HG02981 (cell line): ENCODE data around the gene PRMT9.

Experiments used
- ATAC-seq: cut with Tn5 transposase; IDR thresholded peaks from one replicate; pipeline ENCODE4 v1.9.1; 2021; ENCODE audit warnings: mild to moderate bottlenecking, moderate library complexity; ENCODE audit not compliant: unreplicated experiment

The PRMT9 gene

GRCh38 chr4:147683717-147684700 lies at the start of gene PRMT9:
Gene PRMT9 (minus strand): TSS chr4:147684163. CDS start chr4:147683987, 176 bp downstream.
- ATAC-seq, result peak; percentile 99

- ATAC-seq, result peak; percentile 24
Observed at GRCh38 chr4:147732518-147733235, 48.7 kb upstream of the PRMT9 start.

- peak; percentile 56 for ATAC-seq
Observed at GRCh38 chr4:147731580-147732517, 47.9 kb upstream of the PRMT9 start, which contains the start of gene ARHGAP10. Gene ARHGAP10 (plus strand): TSS chr4:147732088. CDS start chr4:147732302, 214 bp downstream.

- no peak for ATAC-seq
Observed at GRCh38 chr4:147730333-147730732, 46.4 kb upstream of the PRMT9 start.

GRCh38 chr4:147727476-147728028 lies 43.6 kb upstream of the PRMT9 start:
- no peak for ATAC-seq

- ATAC-seq, result no peak
Observed at GRCh38 chr4:147725673-147726072, 41.7 kb upstream of the PRMT9 start.

GRCh38 chr4:147724468-147725201 lies 40.7 kb upstream of the PRMT9 start:
- ATAC-seq, result no peak

- no peak for ATAC-seq
Observed at GRCh38 chr4:147723326-147723725, 39.4 kb upstream of the PRMT9 start.

GRCh38 chr4:147717878-147718277 lies 33.9 kb upstream of the PRMT9 start:
- peak; percentile 90 for ATAC-seq

- ATAC-seq, result no peak
Observed at GRCh38 chr4:147714575-147715401, 30.8 kb upstream of the PRMT9 start.

GRCh38 chr4:147709999-147710398 lies 26.0 kb upstream of the PRMT9 start:
- no peak for ATAC-seq

GRCh38 chr4:147707892-147708672 lies 24.1 kb upstream of the PRMT9 start:
- peak; percentile 63 for ATAC-seq

GRCh38 chr4:147704846-147705245 lies 20.9 kb upstream of the PRMT9 start:
- ATAC-seq, result no peak

GRCh38 chr4:147696866-147697265 lies 12.9 kb upstream of the PRMT9 start:
- no peak for ATAC-seq

- no peak for ATAC-seq
Observed at GRCh38 chr4:147693218-147693617, 9.3 kb upstream of the PRMT9 start.

- ATAC-seq, result no peak
Observed at GRCh38 chr4:147691820-147692219, 7.9 kb upstream of the PRMT9 start.

GRCh38 chr4:147689067-147689466 lies 5.1 kb upstream of the PRMT9 start:
- ATAC-seq, result no peak

GRCh38 chr4:147683188-147683591 lies 773 bp downstream of the PRMT9 start:
- ATAC-seq, result no peak
